ENCODE results near the gene ALDH1B1.
A peak's percentile ranks its signal among the peaks of the same experiment; 100 is the strongest.

Gene ALDH1B1

DNA sequence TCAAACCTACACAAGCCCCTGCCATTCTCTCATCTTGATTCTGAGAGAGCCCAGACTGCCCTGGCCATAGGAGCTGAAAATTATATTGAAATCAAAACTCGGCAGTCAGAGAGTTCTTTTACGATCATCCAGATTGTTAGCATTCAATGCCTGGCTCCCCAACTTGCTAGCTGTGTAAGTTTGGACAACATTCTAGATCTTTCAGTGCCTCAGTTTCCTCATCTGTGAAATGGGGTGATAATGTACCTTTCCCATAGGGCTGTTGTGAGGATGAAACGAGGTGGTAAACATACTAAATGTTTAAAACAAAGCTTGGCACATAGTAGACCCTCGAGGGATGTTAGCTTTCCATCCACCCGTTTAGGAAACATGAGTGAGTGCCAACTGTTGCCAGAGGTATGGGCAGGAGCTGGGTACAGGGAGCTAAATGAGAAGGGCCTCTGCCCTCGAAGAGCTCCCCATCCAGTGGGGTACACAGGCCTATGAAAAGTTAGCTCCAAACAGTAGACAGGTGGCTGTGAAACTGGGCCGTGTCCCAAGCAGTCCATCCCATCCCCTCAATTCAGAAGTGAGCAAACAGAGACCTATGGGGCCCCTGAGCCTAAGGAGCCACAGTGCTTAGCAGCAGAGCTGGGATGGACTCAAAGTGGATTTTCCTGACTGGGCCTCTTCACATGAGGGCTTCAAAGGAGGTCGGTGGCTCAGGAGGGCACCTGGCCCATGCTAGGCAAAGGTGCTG, 49.0 kb downstream of the ALDH1B1 start:
- peak; percentile 35 for DNase-seq

DNA sequence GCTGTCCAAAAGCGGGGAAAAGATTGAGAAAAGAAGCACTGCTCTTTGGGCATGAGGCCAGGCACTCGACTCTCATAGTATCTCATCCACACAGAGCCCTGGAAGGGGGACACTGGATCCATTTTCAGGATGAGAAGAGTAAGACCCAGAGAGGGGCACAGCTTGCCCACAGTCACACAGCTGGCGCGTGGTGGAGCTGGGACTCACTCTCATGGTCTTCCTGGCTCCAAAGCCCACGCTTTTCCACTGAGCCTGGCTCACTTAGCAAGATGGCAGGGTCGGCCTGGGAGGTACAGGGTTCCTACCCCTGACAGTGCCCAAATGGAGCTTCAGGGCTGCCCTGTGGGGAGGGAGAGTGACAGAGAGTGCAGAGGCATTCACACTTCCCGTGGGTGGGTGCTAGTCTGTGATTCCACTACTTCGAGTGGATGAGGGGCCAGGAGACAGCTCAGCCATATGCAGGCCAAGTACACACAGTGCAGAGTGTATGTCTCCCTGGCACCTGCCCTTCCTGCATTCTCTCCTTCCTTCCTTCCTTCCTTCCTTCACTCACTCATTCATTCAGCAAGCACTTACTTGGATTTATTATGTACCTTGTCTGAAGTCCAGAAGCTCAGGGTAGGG, 50.1 kb downstream of the ALDH1B1 start:
- DNase-seq, result peak; percentile 38

DNA sequence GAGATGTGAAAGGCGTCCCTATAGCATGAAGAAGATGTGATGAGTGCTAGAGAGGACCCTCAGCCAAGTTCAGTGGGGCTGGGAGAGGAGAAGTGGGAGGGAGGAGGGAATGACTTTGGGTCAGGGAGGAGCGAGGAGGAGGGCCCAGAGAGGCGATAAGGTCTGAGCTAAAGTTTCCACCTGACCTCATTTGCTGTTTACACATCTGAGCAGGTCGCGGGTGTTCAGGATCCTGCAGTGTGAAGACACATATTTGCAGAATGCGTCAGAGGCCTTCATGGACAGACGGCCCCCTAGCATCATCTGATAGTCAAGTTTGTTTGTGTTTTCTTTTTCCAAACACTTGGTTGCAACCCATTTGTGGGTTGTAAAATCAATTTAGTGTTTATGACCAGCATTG, 50.7 kb downstream of the ALDH1B1 start:
- peak; percentile 74 for DNase-seq

DNA sequence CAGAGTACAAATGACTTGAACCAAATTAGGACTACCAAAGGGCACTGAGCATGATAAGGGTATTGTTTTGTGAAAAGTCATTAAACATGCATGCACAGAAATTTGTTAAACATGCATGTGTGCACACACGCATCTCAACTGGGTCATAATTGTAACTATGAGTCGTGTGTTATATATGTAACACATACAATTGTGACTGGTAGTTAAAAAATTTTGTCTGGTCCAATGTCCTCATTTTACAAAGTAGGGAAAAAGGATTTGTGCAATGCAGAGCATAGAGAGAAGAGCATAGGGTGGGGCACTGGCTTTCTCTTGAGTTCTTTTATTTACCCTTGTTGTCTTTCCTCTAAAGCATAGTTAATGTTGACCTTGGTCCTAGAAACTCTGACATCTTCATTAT, 51.1 kb downstream of the ALDH1B1 start:
- no peak for DNase-seq

DNA sequence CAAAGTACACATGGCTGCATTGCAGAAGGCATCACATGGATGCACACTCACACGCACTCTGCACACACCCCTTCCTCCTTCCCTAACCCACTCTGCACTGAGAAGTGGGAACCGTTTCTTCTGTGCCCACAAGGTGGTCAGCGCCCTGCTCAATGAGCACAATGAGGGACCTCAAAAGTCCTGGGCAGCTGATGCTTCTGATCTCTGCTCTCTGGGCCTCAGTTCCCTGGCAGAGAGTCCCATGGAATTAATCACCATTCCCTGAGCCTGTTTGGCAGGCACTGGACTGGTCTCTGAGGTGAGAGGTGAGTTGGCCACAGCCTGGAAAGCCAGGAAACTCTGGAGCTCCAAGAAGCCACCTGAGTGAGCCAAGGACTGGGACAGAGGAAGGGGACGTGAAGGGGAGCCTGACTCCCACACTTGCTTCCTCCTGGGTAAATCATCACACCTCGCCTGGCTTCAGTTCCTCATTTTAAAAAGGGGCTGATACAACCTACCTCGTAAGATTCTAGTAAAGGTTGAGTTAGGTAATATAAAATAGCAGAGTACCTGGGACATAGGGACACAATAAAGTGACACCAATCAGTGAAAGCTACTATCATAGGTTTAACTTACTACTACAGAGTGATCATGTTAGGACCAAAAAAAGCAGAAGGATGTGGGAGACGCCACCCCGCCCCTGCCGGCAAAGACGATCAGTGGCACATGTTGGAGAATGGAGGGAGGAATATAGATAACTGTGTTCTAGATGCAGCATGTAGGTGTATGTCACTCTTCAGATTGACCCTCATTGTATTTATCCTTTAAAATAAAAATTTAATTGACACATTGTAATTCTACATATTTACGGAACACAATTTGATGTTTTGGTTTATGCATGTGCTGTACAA, 52.9 kb downstream of the ALDH1B1 start:
- DNase-seq, result no peak

DNA sequence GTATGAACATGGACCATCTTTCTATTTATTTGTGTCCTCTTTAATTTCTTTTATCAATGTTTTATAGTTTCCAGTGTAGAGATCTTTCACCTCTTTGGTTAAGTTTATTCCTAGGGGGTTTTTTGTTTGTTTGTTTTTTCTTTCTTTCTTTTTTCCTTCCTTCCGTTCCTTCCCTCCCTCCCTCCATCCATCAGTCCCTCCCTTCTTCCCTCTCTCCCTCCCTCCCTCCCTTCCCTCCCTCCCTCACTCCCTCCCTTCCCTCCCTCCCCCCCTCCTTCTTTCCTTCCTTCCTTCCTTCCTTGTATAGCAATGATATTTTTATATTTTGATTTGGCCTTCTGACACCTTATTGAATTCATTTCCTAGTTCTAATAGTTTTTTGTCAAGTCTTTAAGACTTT, 55.2 kb downstream of the ALDH1B1 start:
- no peak for DNase-seq
